Mucosa of gallbladder (tissue), 1 donor: ENCODE results near the gene DNAAF8. TPM values are rescaled to one million over a fixed set of nuclear protein-coding genes. Genes with fewer than 3 reads are reported as not detected.

ENCODE experiments used
- total RNA-seq: library from RNA; stranded (reverse); gene quantifications from one replicate; pipeline ENCODE4 v1.2.1, GENCODE V29; 2021
- donor health status: DM: no; HTN: no; CAD: no.

Gene DNAAF8
- total RNA-seq, 1 donor from 2014 or later, result 2.5 TPM

Other genes with a start within 250 kb of the DNAAF8 start
- gene CDIP1, start 195.8 kb upstream of the DNAAF8 start, total RNA-seq, result 38.7 TPM
- gene C16orf96, start 178.2 kb upstream of the DNAAF8 start, total RNA-seq, result 0.06 TPM
- 49.1 TPM for gene UBALD1, start 119.6 kb upstream of the DNAAF8 start, total RNA-seq
- 127 TPM for gene MGRN1, start 109.7 kb upstream of the DNAAF8 start, total RNA-seq
- 67.0 TPM for gene NUDT16L1, start 41.0 kb upstream of the DNAAF8 start, total RNA-seq
- gene ANKS3, start 266 bp upstream of the DNAAF8 start, total RNA-seq, result 27.1 TPM
- gene ZNF500, start 32.6 kb downstream of the DNAAF8 start, total RNA-seq, result 23.4 TPM
- gene SEPTIN12, start 53.8 kb downstream of the DNAAF8 start, total RNA-seq, result not detected
- gene SMIM22, start 60.8 kb downstream of the DNAAF8 start, total RNA-seq, result 194 TPM
- gene ROGDI, start 68.1 kb downstream of the DNAAF8 start, total RNA-seq, result 71.0 TPM
- 128 TPM for gene GLYR1, start 112.8 kb downstream of the DNAAF8 start, total RNA-seq
- gene UBN1, start 112.9 kb downstream of the DNAAF8 start, total RNA-seq, result 35.3 TPM
- 62.2 TPM for gene PPL, start 202.6 kb downstream of the DNAAF8 start, total RNA-seq
- gene SEC14L5, start 223.8 kb downstream of the DNAAF8 start, total RNA-seq, result 0.49 TPM